ENCODE results near the gene ZEB1. TPM values are rescaled to one million over a fixed set of nuclear protein-coding genes. Genes with fewer than 3 reads are reported as not detected.

The ZEB1 gene
- total RNA-seq, 1 experiment from 2014 or later, result 0.39 TPM

DNA sequence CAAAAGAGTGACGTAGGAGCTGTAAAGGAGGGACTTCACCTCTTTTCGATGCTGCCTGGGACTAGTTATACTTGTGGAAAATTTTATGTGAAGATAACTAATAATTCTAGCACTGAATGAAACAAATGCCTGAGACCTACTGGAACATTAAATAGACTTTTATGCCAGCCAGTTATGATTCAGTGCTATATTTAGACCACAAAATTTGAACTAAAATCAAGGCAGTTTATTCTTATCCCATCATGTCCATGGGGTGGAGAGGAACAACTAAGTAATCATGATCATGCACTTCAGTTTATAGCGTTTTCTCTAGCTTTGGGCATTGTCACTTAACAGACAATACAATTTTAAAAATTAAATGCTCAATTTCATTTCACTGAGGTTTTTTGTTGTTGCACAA is 76.7 kb downstream of the ZEB1 start:
- no peak overlapping the region for H3K56ac ChIP-seq (ENCODE audit: insufficient read length, low read depth, low read length)
- H3K27me3 Mint-ChIP-seq (ENCODE audit: low read depth), result no peaks in the 10 kb centered on the region
- H4K5ac ChIP-seq (ENCODE audit: insufficient read length, low read depth, low read length), result no peak overlapping the region
- no peaks in the 10 kb centered on the region for H3K23me2 ChIP-seq (ENCODE audit: insufficient read length, low read depth, low read length, poor library complexity, severe bottlenecking)
- H2BK12ac ChIP-seq (ENCODE audit: insufficient read length, low read depth, low read length), result no peak overlapping the region
- H4K91ac ChIP-seq (ENCODE audit: insufficient read length, low read depth, low read length), result no peak overlapping the region
- no peak overlapping the region for H3K18ac ChIP-seq (ENCODE audit: insufficient read length, low read depth, low read length)
- H2BK15ac ChIP-seq (ENCODE audit: low read depth, low read length), result no peak overlapping the region
- no peaks in the 10 kb centered on the region for H3K9me3 ChIP-seq (ENCODE audit: control insufficient read depth, low read depth, low read length)
- H3K79me1 ChIP-seq (ENCODE audit: insufficient read depth, low read depth, low read length, poor library complexity, severe bottlenecking), result no peaks in the 10 kb centered on the region
- no peaks in the 10 kb centered on the region for H3K79me2 ChIP-seq (ENCODE audit: insufficient read depth, low read length)
- no peak overlapping the region for H3K4ac ChIP-seq (ENCODE audit: low read depth, low read length)
- no peak overlapping the region for H2AFZ ChIP-seq (ENCODE audit: low read length)
- no peak for DNase-seq
- no peak overlapping the region for H4K8ac ChIP-seq (replicated peaks; ENCODE audit: insufficient read length, low read depth, low read length)
- no peaks in the 10 kb centered on the region for H4K20me1 ChIP-seq (ENCODE audit: control insufficient read depth, insufficient read depth, insufficient read length)
- H3K36me3 Mint-ChIP-seq (ENCODE audit: insufficient read depth in 1 of 3, low read depth in 3 of 3), result no peaks in the 10 kb centered on the region
- H3K4me3 Mint-ChIP-seq, result no peak overlapping the region
- no peaks in the 10 kb centered on the region for H3K4me1 ChIP-seq (ENCODE audit: insufficient read depth, low read length)
- no peak overlapping the region for H3K23ac ChIP-seq (ENCODE audit: insufficient read length, low read depth, low read length)
- no peaks in the 10 kb centered on the region for H3K27me3 ChIP-seq (ENCODE audit: insufficient read depth, low read length)
- H2BK20ac ChIP-seq (ENCODE audit: low read depth, low read length, poor library complexity, severe bottlenecking), result no peak overlapping the region
- TF ChIP-seq, protein P1, sequence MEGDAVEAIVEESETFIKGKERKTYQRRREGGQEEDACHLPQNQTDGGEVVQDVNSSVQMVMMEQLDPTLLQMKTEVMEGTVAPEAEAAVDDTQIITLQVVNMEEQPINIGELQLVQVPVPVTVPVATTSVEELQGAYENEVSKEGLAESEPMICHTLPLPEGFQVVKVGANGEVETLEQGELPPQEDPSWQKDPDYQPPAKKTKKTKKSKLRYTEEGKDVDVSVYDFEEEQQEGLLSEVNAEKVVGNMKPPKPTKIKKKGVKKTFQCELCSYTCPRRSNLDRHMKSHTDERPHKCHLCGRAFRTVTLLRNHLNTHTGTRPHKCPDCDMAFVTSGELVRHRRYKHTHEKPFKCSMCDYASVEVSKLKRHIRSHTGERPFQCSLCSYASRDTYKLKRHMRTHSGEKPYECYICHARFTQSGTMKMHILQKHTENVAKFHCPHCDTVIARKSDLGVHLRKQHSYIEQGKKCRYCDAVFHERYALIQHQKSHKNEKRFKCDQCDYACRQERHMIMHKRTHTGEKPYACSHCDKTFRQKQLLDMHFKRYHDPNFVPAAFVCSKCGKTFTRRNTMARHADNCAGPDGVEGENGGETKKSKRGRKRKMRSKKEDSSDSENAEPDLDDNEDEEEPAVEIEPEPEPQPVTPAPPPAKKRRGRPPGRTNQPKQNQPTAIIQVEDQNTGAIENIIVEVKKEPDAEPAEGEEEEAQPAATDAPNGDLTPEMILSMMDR (conservative IDR thresholded peaks at IDR 0.05), result no peak
- H3K9me3 Mint-ChIP-seq, result no peaks in the 10 kb centered on the region
- no peak overlapping the region for H3K27ac Mint-ChIP-seq
- no peak overlapping the region for H2BK5ac ChIP-seq (ENCODE audit: insufficient read length, low read length)
- H3K4me1 Mint-ChIP-seq, result peaks cover 10 to 19% of the 10 kb centered on the region in 2 experiments
- no peak overlapping the region for H3T11ph ChIP-seq (ENCODE audit: low read length)
- no peak overlapping the region for H2AK5ac ChIP-seq (ENCODE audit: insufficient read length, low read length)
- no CpG with 5 or more reads among the region's 3 CpGs for WGBS (ENCODE audit: extremely low coverage, insufficient read length, low lambda C conversion rate)
- no peak overlapping the region for H3K4me2 ChIP-seq (ENCODE audit: insufficient read depth, insufficient read length, low read length)
- no peak overlapping the region for H3K27ac ChIP-seq (ENCODE audit: insufficient read length, low read depth, low read length)
- no peak overlapping the region for H3K14ac ChIP-seq (ENCODE audit: insufficient read depth, low read length)
- H2BK120ac ChIP-seq (ENCODE audit: low read depth, low read length, poor library complexity, severe bottlenecking), result no peak overlapping the region
- H3K9ac ChIP-seq (ENCODE audit: extremely low read depth, insufficient read length, low read length), result no peak overlapping the region
